Measurements from ENCODE around the gene RTP3. TPM values are rescaled to one million over a fixed set of nuclear protein-coding genes. Genes with fewer than 3 reads are reported as not detected.
"Not testable (repeated sequence)": the region's sequence is repeated elsewhere in the genome, so short reads cannot be mapped to it uniquely, and the experiment has no call there.

The RTP3 gene
- total RNA-seq, 2 experiments from 2014 or later, result 0.74 to 1.3 TPM

GRCh38 chr3:46519952-46520351 is 22.2 kb downstream of the RTP3 start:
- Histone ChIP-seq H3K36me3 (ENCODE audit: insufficient read depth, low read length) (no peaks in the 10 kb centered on the region; the same call in 1 of the 2 replicates), H3K4me2 (ENCODE audit: low read length) (no peak overlapping the region), H2AFZ (ENCODE audit: low read length) (no peak overlapping the region), H3K9me3 (ENCODE audit: low read length) (no peaks in the 10 kb centered on the region), H4K20me1 (ENCODE audit: insufficient read depth, low read length) (no peaks in the 10 kb centered on the region), H3K4me3 (ENCODE audit: low read depth, low read length, poor library complexity, severe bottlenecking) (no peak overlapping the region), H3K9me2 (ENCODE audit: insufficient read depth, low read length) (no peaks in the 10 kb centered on the region), H3K79me2 (ENCODE audit: insufficient read depth, low read depth, low read length) (no peaks in the 10 kb centered on the region), H3K27ac (ENCODE audit: low read depth, low read length, poor library complexity, severe bottlenecking) (no peak overlapping the region), H3K4me1 (ENCODE audit: insufficient read depth, low read length, poor library complexity, severe bottlenecking) (no peaks in the 10 kb centered on the region)
- ChIA-PET CTCF (ENCODE audit: unreplicated experiment) (no interaction called here), POLR2A (interaction anchor here (0.6 to 1.1 kb wide), 2 partner anchors 18 to 956 kb away, joined by 3 to 4 read pairs; no protein-coding TSS in a partner anchor)
- BruUV-seq (replicated peaks), result no TSS peak
- no peak for DNase-seq (ENCODE audit: low spot score)
- no peak for TF ChIP-seq EZH2phosphoT487 (IDR thresholded peaks at IDR 0.05; ENCODE audit: borderline replicate concordance, low read depth, low read length)
- TF ChIP-seq, protein P1, sequence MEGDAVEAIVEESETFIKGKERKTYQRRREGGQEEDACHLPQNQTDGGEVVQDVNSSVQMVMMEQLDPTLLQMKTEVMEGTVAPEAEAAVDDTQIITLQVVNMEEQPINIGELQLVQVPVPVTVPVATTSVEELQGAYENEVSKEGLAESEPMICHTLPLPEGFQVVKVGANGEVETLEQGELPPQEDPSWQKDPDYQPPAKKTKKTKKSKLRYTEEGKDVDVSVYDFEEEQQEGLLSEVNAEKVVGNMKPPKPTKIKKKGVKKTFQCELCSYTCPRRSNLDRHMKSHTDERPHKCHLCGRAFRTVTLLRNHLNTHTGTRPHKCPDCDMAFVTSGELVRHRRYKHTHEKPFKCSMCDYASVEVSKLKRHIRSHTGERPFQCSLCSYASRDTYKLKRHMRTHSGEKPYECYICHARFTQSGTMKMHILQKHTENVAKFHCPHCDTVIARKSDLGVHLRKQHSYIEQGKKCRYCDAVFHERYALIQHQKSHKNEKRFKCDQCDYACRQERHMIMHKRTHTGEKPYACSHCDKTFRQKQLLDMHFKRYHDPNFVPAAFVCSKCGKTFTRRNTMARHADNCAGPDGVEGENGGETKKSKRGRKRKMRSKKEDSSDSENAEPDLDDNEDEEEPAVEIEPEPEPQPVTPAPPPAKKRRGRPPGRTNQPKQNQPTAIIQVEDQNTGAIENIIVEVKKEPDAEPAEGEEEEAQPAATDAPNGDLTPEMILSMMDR (conservative IDR thresholded peaks at IDR 0.05; ENCODE audit: low read length), result no peak
- intact Hi-C loops (cut with micrococcal nuclease; ENCODE audit: unreplicated experiment), result no loop called here

DNA sequence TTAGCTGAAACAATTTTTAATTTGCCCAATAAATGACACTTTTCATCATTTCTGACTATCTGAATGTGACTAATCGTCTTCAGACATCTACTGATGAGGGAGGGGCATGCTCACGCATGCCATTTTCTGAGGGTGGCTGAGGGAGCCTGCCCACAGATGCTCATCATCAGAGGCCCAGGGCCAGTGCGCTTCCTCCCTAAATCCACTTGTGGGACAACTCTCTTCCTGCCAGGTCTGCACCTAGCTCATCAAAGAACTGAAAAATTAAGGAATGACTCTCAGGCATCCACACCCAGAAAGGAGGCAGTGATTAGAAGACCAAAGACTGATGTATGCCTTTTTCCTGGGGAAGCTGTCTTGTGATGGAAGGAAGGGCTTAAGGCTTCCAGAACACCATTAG is 22.8 kb downstream of the RTP3 start:
- intact Hi-C loops (cut with micrococcal nuclease; ENCODE audit: unreplicated experiment), result no loop called here
- Histone ChIP-seq H3K9me2 (ENCODE audit: insufficient read depth, low read length) (no peaks in the 10 kb centered on the region), H3K36me3 (ENCODE audit: insufficient read depth, low read length) (no peaks in the 10 kb centered on the region; the same call in 1 of the 2 replicates), H3K4me2 (ENCODE audit: low read length) (no peak overlapping the region), H3K4me3 (ENCODE audit: low read depth, low read length, poor library complexity, severe bottlenecking) (no peak overlapping the region), H2AFZ (ENCODE audit: low read length) (no peak overlapping the region), H3K4me1 (ENCODE audit: insufficient read depth, low read length, poor library complexity, severe bottlenecking) (no peaks in the 10 kb centered on the region), H3K79me2 (ENCODE audit: insufficient read depth, low read depth, low read length) (no peaks in the 10 kb centered on the region), H4K20me1 (ENCODE audit: insufficient read depth, low read length) (no peaks in the 10 kb centered on the region), H3K9me3 (ENCODE audit: low read length) (no peaks in the 10 kb centered on the region), H3K27ac (ENCODE audit: low read depth, low read length, poor library complexity, severe bottlenecking) (no peak overlapping the region)
- TF ChIP-seq, protein P1 (conservative IDR thresholded peaks at IDR 0.05; ENCODE audit: low read length), result no peak
- ChIA-PET CTCF (ENCODE audit: unreplicated experiment) (no interaction called here), POLR2A (no interaction called here)
- no peak for DNase-seq (ENCODE audit: low spot score)
- BruUV-seq (replicated peaks), result no TSS peak

- Histone ChIP-seq H3K4me3 (ENCODE audit: low read depth, low read length, poor library complexity, severe bottlenecking) (no peak overlapping the region), H3K4me1 (ENCODE audit: insufficient read depth, low read length, poor library complexity, severe bottlenecking) (no peaks in the 10 kb centered on the region), H4K20me1 (ENCODE audit: insufficient read depth, low read length) (no peaks in the 10 kb centered on the region), H2AFZ (ENCODE audit: low read length) (no peak overlapping the region), H3K9me3 (ENCODE audit: low read length) (no peaks in the 10 kb centered on the region), H3K79me2 (ENCODE audit: insufficient read depth, low read depth, low read length) (no peaks in the 10 kb centered on the region), H3K36me3 (ENCODE audit: insufficient read depth, low read length) (no peaks in the 10 kb centered on the region; the same call in 1 of the 2 replicates), H3K9me2 (ENCODE audit: insufficient read depth, low read length) (no peaks in the 10 kb centered on the region), H3K27ac (ENCODE audit: low read depth, low read length, poor library complexity, severe bottlenecking) (no peak overlapping the region), H3K4me2 (ENCODE audit: low read length) (no peak overlapping the region)
- ChIA-PET POLR2A (no interaction called here), CTCF (ENCODE audit: unreplicated experiment) (no interaction called here)
- intact Hi-C loops (cut with micrococcal nuclease; ENCODE audit: unreplicated experiment), result no loop called here
- BruUV-seq (replicated peaks), result no TSS peak
- no peak for DNase-seq (ENCODE audit: low spot score)
- TF ChIP-seq, protein P1 (conservative IDR thresholded peaks at IDR 0.05; ENCODE audit: low read length), result no peak
- TF ChIP-seq EZH2phosphoT487 (IDR thresholded peaks at IDR 0.05; ENCODE audit: borderline replicate concordance, low read depth, low read length), result no peak
These were observed 23.3 kb downstream of the RTP3 start for GRCh38 chr3:46521096-46521495.

- intact Hi-C loops (cut with micrococcal nuclease; ENCODE audit: unreplicated experiment); H3K9me3 ChIP-seq (ENCODE audit: low read length); H4K20me1 ChIP-seq (ENCODE audit: insufficient read depth, low read length); CTCF ChIA-PET (ENCODE audit: unreplicated experiment); H3K79me2 ChIP-seq (ENCODE audit: insufficient read depth, low read depth, low read length); H3K27ac ChIP-seq (ENCODE audit: low read depth, low read length, poor library complexity, severe bottlenecking); BruUV-seq (replicated peaks); H3K4me2 ChIP-seq (ENCODE audit: low read length); DNase-seq (ENCODE audit: low spot score); H3K4me3 ChIP-seq (ENCODE audit: low read depth, low read length, poor library complexity, severe bottlenecking); H3K36me3 ChIP-seq (ENCODE audit: insufficient read depth, low read length); H2AFZ ChIP-seq (ENCODE audit: low read length); H3K4me1 ChIP-seq (ENCODE audit: insufficient read depth, low read length, poor library complexity, severe bottlenecking); H3K9me2 ChIP-seq (ENCODE audit: insufficient read depth, low read length): not testable (repeated sequence)
- POLR2A ChIA-PET, result interaction anchor here (0.5 to 1.2 kb wide), 3 partner anchors 17 to 128 kb away, joined by 4 to 7 read pairs (median 5); no protein-coding TSS in a partner anchor
These were observed 24.4 kb downstream of the RTP3 start for GRCh38 chr3:46522201-46522600.

Measured in OCI-LY7 (cell line).